Urinary bladder (tissue), 4 donors: ENCODE measurements around the gene CCDC57. TPM values are rescaled to one million over a fixed set of nuclear protein-coding genes. Genes with fewer than 3 reads are reported as not detected.

ENCODE experiments used
- DNase-seq: peaks from one replicate; pipeline ENCODE4 v3.0.0-alpha.2; 2015; ENCODE audit errors: extremely low spot score
- H3K27ac ChIP-seq: one replicate; pipeline ENCODE4 v1.5.1; 2013; ENCODE audit warnings: low read depth, mild to moderate bottlenecking, moderate library complexity
- H3K36me3 ChIP-seq: one replicate; pipeline ENCODE4 v1.6.1; 2013; ENCODE audit warnings: mild to moderate bottlenecking, moderate library complexity; ENCODE audit not compliant: insufficient read depth
- H3K4me1 ChIP-seq: one replicate; pipeline ENCODE4 v1.6.1; 2013; ENCODE audit warnings: mild to moderate bottlenecking, moderate library complexity; ENCODE audit not compliant: insufficient read depth
- H3K4me3 ChIP-seq: one replicate; pipeline ENCODE4 v1.5.1; 2013; ENCODE audit warnings: low read depth, low read length
- WGBS: extraction: QIAGEN DNeasy Blood & Tissue Kit; methylation state at CpG from one replicate; pipeline ENCODE4 v1.1.7; 2013; 5-methylcytosine and 5-hydroxymethylcytosine counted together
- polyA plus RNA-seq: library from polyadenylated mRNA; stranded (reverse); fragments of 200-250 nt; gene quantifications from one replicate; pipeline ENCODE4 v1.2.3, GENCODE V29; 2013
- total RNA-seq: library from RNA; depleted of rRNA; stranded (reverse); fragments of >200 nt; gene quantifications from one replicate; pipeline ENCODE4 v1.2.3, GENCODE V29; 2014
- donor health status: healthy with polysubstance abuse.
- donor health status: healthy.

The CCDC57 gene
- total and polyA plus RNA-seq, 2 donors: 23.7 to 25.9 TPM

- DNase-seq: no peak
Observed at GRCh38 chr17:82088838-82089722, 123.6 kb downstream of the CCDC57 start.

GRCh38 chr17:82087961-82088837 is 124.4 kb downstream of the CCDC57 start:
- WGBS: 95% methylated on average over 48 of the region's 48 CpGs
- H3K36me3 ChIP-seq: peaks cover 29% of the 10 kb centered on the region
- DNase-seq: no peak
- H3K4me1 ChIP-seq: no peaks in the 10 kb centered on the region
- H3K27ac ChIP-seq: no peak overlapping the region
- no peak overlapping the region for H3K4me3 ChIP-seq

More at GRCh38 chr17:82088838-82089722, 123.6 kb downstream of the CCDC57 start:
- WGBS: 94% methylated on average over 47 of the region's 47 CpGs
- no peak overlapping the region for H3K4me3 ChIP-seq
- H3K27ac ChIP-seq: no peak overlapping the region
- H3K36me3 ChIP-seq: peaks cover 21% of the 10 kb centered on the region
- H3K4me1 ChIP-seq: no peaks in the 10 kb centered on the region

- Histone ChIP-seq H3K36me3 (peaks cover 34% of the 10 kb centered on the region), H3K4me1 (no peaks in the 10 kb centered on the region), H3K4me3 (no peak overlapping the region), H3K27ac (no peak overlapping the region)
- no peak for DNase-seq
- 89% methylated on average over 39 of the region's 39 CpGs for WGBS
Observed at GRCh38 chr17:82086941-82087906, 125.4 kb downstream of the CCDC57 start.

GRCh38 chr17:82085931-82086764 is 126.5 kb downstream of the CCDC57 start:
- no peaks in the 10 kb centered on the region for H3K4me1 ChIP-seq
- no peak for DNase-seq
- no peak overlapping the region for H3K27ac ChIP-seq
- WGBS: 91% methylated on average over 25 of the region's 25 CpGs
- peaks cover 37% of the 10 kb centered on the region for H3K36me3 ChIP-seq
- no peak overlapping the region for H3K4me3 ChIP-seq

GRCh38 chr17:82085031-82085861 is 127.4 kb downstream of the CCDC57 start:
- WGBS: 89% methylated on average over 49 of the region's 49 CpGs
- no peak for DNase-seq
- H3K4me1 ChIP-seq: no peaks in the 10 kb centered on the region
- peaks cover 34% of the 10 kb centered on the region for H3K36me3 ChIP-seq
- H3K4me3 ChIP-seq: no peak overlapping the region
- H3K27ac ChIP-seq: no peak overlapping the region

- WGBS: 93% methylated on average over 31 of the region's 31 CpGs
- no peaks in the 10 kb centered on the region for H3K4me1 ChIP-seq
- H3K36me3 ChIP-seq: peaks cover 34% of the 10 kb centered on the region
- H3K4me3 ChIP-seq: no peak overlapping the region
- no peak overlapping the region for H3K27ac ChIP-seq
- DNase-seq: no peak
Observed at GRCh38 chr17:82084373-82085030, 128.1 kb downstream of the CCDC57 start.

- Histone ChIP-seq H3K36me3 (peaks cover 36% of the 10 kb centered on the region), H3K4me3 (no peak overlapping the region), H3K27ac (no peak overlapping the region), H3K4me1 (no peaks in the 10 kb centered on the region)
- no peak for DNase-seq
- 93% methylated on average over 55 of the region's 55 CpGs for WGBS
Observed at GRCh38 chr17:82083533-82084359, 128.9 kb downstream of the CCDC57 start.

GRCh38 chr17:82083009-82083408 is 129.6 kb downstream of the CCDC57 start:
- WGBS: 93% methylated on average over 24 of the region's 24 CpGs
- Histone ChIP-seq H3K4me1 (no peaks in the 10 kb centered on the region), H3K36me3 (peaks cover 36% of the 10 kb centered on the region), H3K4me3 (no peak overlapping the region), H3K27ac (no peak overlapping the region)
- no peak for DNase-seq

- no peak for DNase-seq
- no peaks in the 10 kb centered on the region for H3K4me1 ChIP-seq
- no peak overlapping the region for H3K4me3 ChIP-seq
- H3K27ac ChIP-seq: no peak overlapping the region
- peaks cover 35% of the 10 kb centered on the region for H3K36me3 ChIP-seq
- 94% methylated on average over 19 of the region's 19 CpGs for WGBS
Observed at GRCh38 chr17:82082456-82082855, 130.2 kb downstream of the CCDC57 start.

- H3K36me3 ChIP-seq: peaks cover 32% of the 10 kb centered on the region
Observed at GRCh38 chr17:82081966-82082365, 130.7 kb downstream of the CCDC57 start.

GRCh38 chr17:82081546-82081945 is 131.1 kb downstream of the CCDC57 start:
- Histone ChIP-seq H3K4me3 (no peak overlapping the region), H3K4me1 (no peaks in the 10 kb centered on the region), H3K36me3 (peaks cover 32% of the 10 kb centered on the region), H3K27ac (no peak overlapping the region)
- WGBS: 89% methylated on average over 20 of the region's 20 CpGs
- DNase-seq: no peak

More at GRCh38 chr17:82081966-82082365, 130.7 kb downstream of the CCDC57 start:
- DNase-seq: no peak
- H3K4me3 ChIP-seq: no peak overlapping the region
- no peaks in the 10 kb centered on the region for H3K4me1 ChIP-seq
- no peak overlapping the region for H3K27ac ChIP-seq
- WGBS: 87% methylated on average over 22 of the region's 22 CpGs
